Natural killer cell (primary cell): ENCODE results near the gene CD46. TPM values are rescaled to one million over a fixed set of nuclear protein-coding genes. Genes with fewer than 3 reads are reported as not detected.

Experiments used
- ATAC-seq, 3 donors: fragments of 150-1000 bp in 2 of 3; fragments of 200-7000 bp in 1 of 3; cut with Tn5 transposase; 1 replicate in 1 of 3; 2 replicates in 2 of 3; pipeline ENCODE4 v1.10.0; 2021; ENCODE audit warnings: mild to moderate bottlenecking in 2 of 3, moderate library complexity in 2 of 3
- DNase-seq, 2 donors: peaks; one replicate each; pipeline versions ENCODE4 v3.0.0 to v3.0.0-alpha.2; 2013 to 2021; ENCODE audit warnings: mixed read lengths in 1 of 2
- H3K27ac ChIP-seq: one replicate; pipeline ENCODE4 v1.5.1; 2013; ENCODE audit warnings: mild to moderate bottlenecking, low read length
- H3K27me3 ChIP-seq: one replicate; pipeline ENCODE4 v1.6.1; 2013; ENCODE audit warnings: low read length; ENCODE audit not compliant: control insufficient read depth, insufficient read depth
- H3K36me3 ChIP-seq: one replicate; pipeline ENCODE4 v1.6.1; 2013; ENCODE audit warnings: low read length; ENCODE audit not compliant: control insufficient read depth, insufficient read depth
- H3K4me1 ChIP-seq: one replicate; pipeline ENCODE4 v1.6.1; 2013; ENCODE audit warnings: low read length; ENCODE audit not compliant: control insufficient read depth, insufficient read depth
- H3K4me3 ChIP-seq: one replicate; pipeline ENCODE4 v1.5.1; 2013; ENCODE audit warnings: low read length
- H3K9me3 ChIP-seq: one replicate; pipeline ENCODE4 v1.6.1; 2013; ENCODE audit warnings: low read length; ENCODE audit not compliant: control insufficient read depth, insufficient read depth
- H3K27ac Mint-ChIP-seq, 2 donors: one replicate each; pipeline ENCODE4 v1.8.0; 2022; ENCODE audit warnings: mild to moderate bottlenecking in 2 of 2, mixed read lengths in 2 of 2, moderate library complexity in 1 of 2
- H3K27me3 Mint-ChIP-seq, 2 donors: one replicate each; pipeline ENCODE4 v1.8.0; 2022; ENCODE audit warnings: low read depth in 2 of 2, mixed read lengths in 2 of 2
- H3K36me3 Mint-ChIP-seq: one replicate; pipeline ENCODE4 v1.8.0; 2022; ENCODE audit warnings: mixed read lengths
- H3K4me1 Mint-ChIP-seq, 2 donors: one replicate each; pipeline ENCODE4 v1.8.0; 2022; ENCODE audit warnings: mixed read lengths in 2 of 2
- H3K4me3 Mint-ChIP-seq: one replicate; pipeline ENCODE4 v1.8.0; 2022; ENCODE audit warnings: mild to moderate bottlenecking, moderate library complexity, mixed read lengths
- H3K9me3 Mint-ChIP-seq, 2 donors: one replicate each; pipeline ENCODE4 v1.8.0; 2022; ENCODE audit warnings: mixed read lengths in 2 of 2
- WGBS: methylation state at CpG from one replicate; pipeline ENCODE4 v1.1.7; 2013; ENCODE audit warnings: missing lambda C conversion rate; ENCODE audit not compliant: insufficient coverage; 5-methylcytosine and 5-hydroxymethylcytosine counted together
- intact Hi-C: fragments of 100-400 bp; cut with micrococcal nuclease; formaldehyde crosslinking; loops from one replicate; pipeline ENCODE4 v1.14.2; 2022
- total RNA-seq, 4 donors: library from RNA; stranded (reverse); fragments of 120-200 nt in 1 of 4; gene quantifications; one replicate each; pipeline versions ENCODE4 v1.2.3 to v1.2.4, GENCODE V29; 2013 to 2022
- TF ChIP-seq, protein P1 (sequence below): fragments of 200-600 bp; IDR thresholded peaks from one replicate; pipeline ENCODE4 v1.8.0; 2022; ENCODE audit warnings: antibody characterized with exemption

Gene CD46
- total RNA-seq, 3 donors from 2014 or later (not counting 1 experiment from before 2014, with no cell fraction given): 110 to 126 (median 124) TPM

DNA sequence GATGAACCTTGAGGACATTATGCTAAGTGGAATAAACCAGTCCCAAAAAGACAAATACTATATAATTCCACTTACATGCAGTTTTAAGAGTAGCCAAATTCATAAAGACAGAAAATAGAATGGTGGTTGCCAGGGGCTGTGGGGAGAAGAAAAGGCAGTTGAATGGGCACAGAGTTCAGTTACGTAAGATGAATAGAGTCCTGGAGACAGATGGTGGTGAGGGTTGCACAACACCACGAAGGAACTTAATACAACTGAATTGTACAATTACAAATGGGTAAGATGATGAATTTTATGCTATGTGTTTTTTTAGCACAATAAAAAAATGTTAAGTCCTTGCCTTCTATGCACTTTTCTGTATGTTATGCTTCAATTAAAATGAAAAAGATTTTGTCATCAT, 92.5 kb downstream of the CD46 start:
- ATAC-seq (no peak), DNase-seq (no peak)
- Mint-ChIP-seq H3K27me3 (no peaks in the 10 kb centered on the region), H3K9me3 (no peaks in the 10 kb centered on the region), H3K4me1 (peaks cover 63 to 66% of the 10 kb centered on the region in 2 donors), H3K27ac (peak overlapping the region in 1 of 2 donors; percentile 70), H3K4me3 (no peak overlapping the region), H3K36me3 (no peaks in the 10 kb centered on the region)
- no peak overlapping the region for H3K27ac ChIP-seq
- intact Hi-C loops: no loop called here
- TF ChIP-seq, protein P1, sequence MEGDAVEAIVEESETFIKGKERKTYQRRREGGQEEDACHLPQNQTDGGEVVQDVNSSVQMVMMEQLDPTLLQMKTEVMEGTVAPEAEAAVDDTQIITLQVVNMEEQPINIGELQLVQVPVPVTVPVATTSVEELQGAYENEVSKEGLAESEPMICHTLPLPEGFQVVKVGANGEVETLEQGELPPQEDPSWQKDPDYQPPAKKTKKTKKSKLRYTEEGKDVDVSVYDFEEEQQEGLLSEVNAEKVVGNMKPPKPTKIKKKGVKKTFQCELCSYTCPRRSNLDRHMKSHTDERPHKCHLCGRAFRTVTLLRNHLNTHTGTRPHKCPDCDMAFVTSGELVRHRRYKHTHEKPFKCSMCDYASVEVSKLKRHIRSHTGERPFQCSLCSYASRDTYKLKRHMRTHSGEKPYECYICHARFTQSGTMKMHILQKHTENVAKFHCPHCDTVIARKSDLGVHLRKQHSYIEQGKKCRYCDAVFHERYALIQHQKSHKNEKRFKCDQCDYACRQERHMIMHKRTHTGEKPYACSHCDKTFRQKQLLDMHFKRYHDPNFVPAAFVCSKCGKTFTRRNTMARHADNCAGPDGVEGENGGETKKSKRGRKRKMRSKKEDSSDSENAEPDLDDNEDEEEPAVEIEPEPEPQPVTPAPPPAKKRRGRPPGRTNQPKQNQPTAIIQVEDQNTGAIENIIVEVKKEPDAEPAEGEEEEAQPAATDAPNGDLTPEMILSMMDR: no peak
- H3K36me3 ChIP-seq: peaks cover 3% of the 10 kb centered on the region
- H3K4me1 ChIP-seq: peaks cover 31% of the 10 kb centered on the region
- no peak overlapping the region for H3K4me3 ChIP-seq
- 86% methylated on average over 1 of the region's 2 CpGs for WGBS
- no peaks in the 10 kb centered on the region for H3K27me3 ChIP-seq
- no peaks in the 10 kb centered on the region for H3K9me3 ChIP-seq

Other genes starting within 250 kb of the CD46 start
- gene CR1L, start 106.9 kb upstream of the CD46 start, total RNA-seq: under 1 TPM in 1 of 3 donors, not detected in 2; 0.98 TPM
- under 1 TPM in 2 of 3 donors, not detected in 1; 0.14 to 0.30 TPM for gene CD34, start 159.1 kb downstream of the CD46 start, total RNA-seq